Measurements from ENCODE around the gene LBX2. TPM values are rescaled to one million over a fixed set of nuclear protein-coding genes. Genes with fewer than 3 reads are reported as not detected.

The LBX2 gene
- total and polyA plus RNA-seq, 4 donors, result 0.63 to 1.9 (median 1.1) TPM

GRCh38 chr2:74498500-74499266 lies 720 bp downstream of the LBX2 start:
- Histone ChIP-seq H3K27me3 (ENCODE audit: control insufficient read depth in 3 of 3, insufficient read depth in 3 of 3, low read length in 2 of 3) (peaks cover 0 to 72% (median 59%) of the 10 kb centered on the region in 3 donors), H3K4me1 (ENCODE audit: control insufficient read depth in 5 of 5, insufficient read depth in 5 of 5, low read length in 5 of 5) (peaks cover 0 to 35% (median 13%) of the 10 kb centered on the region in 5 donors), H3K36me3 (ENCODE audit: control insufficient read depth in 4 of 4, insufficient read depth in 4 of 4, low read length in 4 of 4) (peaks cover 0 to 5% (median 2%) of the 10 kb centered on the region in 4 donors), H3K9me3 (ENCODE audit: control insufficient read depth in 4 of 4, insufficient read depth in 3 of 4, low read length in 3 of 4) (peaks cover 0 to 2% (median 0%) of the 10 kb centered on the region in 4 donors), H3K27ac (ENCODE audit: low read depth in 1 of 2, low read length in 1 of 2) (no peak overlapping the region), H3K4me3 (no peak overlapping the region), H3K9ac (ENCODE audit: insufficient read depth in 1 of 2, low read length in 2 of 2) (no peak overlapping the region)
- DNase-seq, result peak; percentile 26 to 34 (median 30)
- 2% methylated on average over 41 of the region's 41 CpGs for WGBS, 2 donors
- TF ChIP-seq, protein P1, sequence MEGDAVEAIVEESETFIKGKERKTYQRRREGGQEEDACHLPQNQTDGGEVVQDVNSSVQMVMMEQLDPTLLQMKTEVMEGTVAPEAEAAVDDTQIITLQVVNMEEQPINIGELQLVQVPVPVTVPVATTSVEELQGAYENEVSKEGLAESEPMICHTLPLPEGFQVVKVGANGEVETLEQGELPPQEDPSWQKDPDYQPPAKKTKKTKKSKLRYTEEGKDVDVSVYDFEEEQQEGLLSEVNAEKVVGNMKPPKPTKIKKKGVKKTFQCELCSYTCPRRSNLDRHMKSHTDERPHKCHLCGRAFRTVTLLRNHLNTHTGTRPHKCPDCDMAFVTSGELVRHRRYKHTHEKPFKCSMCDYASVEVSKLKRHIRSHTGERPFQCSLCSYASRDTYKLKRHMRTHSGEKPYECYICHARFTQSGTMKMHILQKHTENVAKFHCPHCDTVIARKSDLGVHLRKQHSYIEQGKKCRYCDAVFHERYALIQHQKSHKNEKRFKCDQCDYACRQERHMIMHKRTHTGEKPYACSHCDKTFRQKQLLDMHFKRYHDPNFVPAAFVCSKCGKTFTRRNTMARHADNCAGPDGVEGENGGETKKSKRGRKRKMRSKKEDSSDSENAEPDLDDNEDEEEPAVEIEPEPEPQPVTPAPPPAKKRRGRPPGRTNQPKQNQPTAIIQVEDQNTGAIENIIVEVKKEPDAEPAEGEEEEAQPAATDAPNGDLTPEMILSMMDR (IDR thresholded peaks at IDR 0.05; ENCODE audit: control extremely low read depth, extremely low read depth), result no peak
- ATAC-seq (ENCODE audit: insufficient read depth, low FRiP score), result no peak

- H3K27ac ChIP-seq (ENCODE audit: low read depth in 1 of 2, low read length in 1 of 2), result no peak overlapping the region
- peaks cover 0 to 66% (median 59%) of the 10 kb centered on the region in 3 donors for H3K27me3 ChIP-seq (ENCODE audit: control insufficient read depth in 3 of 3, insufficient read depth in 3 of 3, low read length in 2 of 3)
- DNase-seq (no peak), ATAC-seq (ENCODE audit: insufficient read depth, low FRiP score) (peak; percentile 42)
- TF ChIP-seq, protein P1 (IDR thresholded peaks at IDR 0.05; ENCODE audit: control extremely low read depth, extremely low read depth), result no peak
- no peak overlapping the region for H3K9ac ChIP-seq (ENCODE audit: insufficient read depth in 1 of 2, low read length in 2 of 2)
- 3% methylated on average over 58 to 61 of the region's 61 CpGs for WGBS, 2 donors
- H3K36me3 ChIP-seq (ENCODE audit: control insufficient read depth in 4 of 4, insufficient read depth in 4 of 4, low read length in 4 of 4), result peaks cover 0 to 11% (median 8%) of the 10 kb centered on the region in 4 donors
- H3K4me1 ChIP-seq (ENCODE audit: control insufficient read depth in 5 of 5, insufficient read depth in 5 of 5, low read length in 5 of 5), result peaks cover 0 to 29% (median 8%) of the 10 kb centered on the region in 5 donors
- peak overlapping the region; percentile 4 for H3K4me3 ChIP-seq
- H3K9me3 ChIP-seq (ENCODE audit: control insufficient read depth in 4 of 4, insufficient read depth in 3 of 4, low read length in 3 of 4), result peaks cover 0 to 2% (median 0%) of the 10 kb centered on the region in 4 donors
Measured at GRCh38 chr2:74497777-74498499, 1.5 kb downstream of the LBX2 start.

GRCh38 chr2:74496997-74497776 lies 2.2 kb downstream of the LBX2 start:
- Histone ChIP-seq H3K4me1 (ENCODE audit: control insufficient read depth in 5 of 5, insufficient read depth in 5 of 5, low read length in 5 of 5) (peaks cover 0 to 22% (median 4%) of the 10 kb centered on the region in 5 donors), H3K9ac (ENCODE audit: insufficient read depth in 1 of 2, low read length in 2 of 2) (no peak overlapping the region), H3K9me3 (ENCODE audit: control insufficient read depth in 4 of 4, insufficient read depth in 3 of 4, low read length in 3 of 4) (peaks cover 0 to 2% (median 0%) of the 10 kb centered on the region in 4 donors), H3K27ac (ENCODE audit: low read depth in 1 of 2, low read length in 1 of 2) (no peak overlapping the region), H3K4me3 (no peak overlapping the region), H3K36me3 (ENCODE audit: control insufficient read depth in 4 of 4, insufficient read depth in 4 of 4, low read length in 4 of 4) (peaks cover under 1 to 19% (median 12%) of the 10 kb centered on the region in 4 donors), H3K27me3 (ENCODE audit: control insufficient read depth in 3 of 3, insufficient read depth in 3 of 3, low read length in 2 of 3) (peaks cover 0 to 61% (median 52%) of the 10 kb centered on the region in 3 donors)
- TF ChIP-seq, protein P1 (IDR thresholded peaks at IDR 0.05; ENCODE audit: control extremely low read depth, extremely low read depth), result no peak
- DNase-seq, result peak in 2 of 3 donors; percentile 12 to 27
- WGBS, 2 donors, result 51 to 52% methylated on average over 19 of the region's 19 CpGs
- ATAC-seq (ENCODE audit: insufficient read depth, low FRiP score), result no peak

Measured in lung (tissue), 12 donors.